OCI-LY3 (cell line): ENCODE data around the gene MSRB2.

Source experiments
- H2AFZ ChIP-seq: fragments of 200-600, 300-600 bp; shearing (Covaris generic); 2 replicates; pipeline ENCODE4 v1.6.0; 2014; ENCODE audit warnings: antibody characterized with exemption, low read depth, low read length
- H3K27ac ChIP-seq: fragments of 200-600, 300-600 bp; sonication (generic); 2 replicates; pipeline ENCODE4 v1.5.1; 2014; ENCODE audit warnings: mild to moderate bottlenecking, low read length, moderate library complexity, mixed read lengths
- H3K27me3 ChIP-seq: fragments of 200-600, 300-600 bp; sonication (generic); 2 replicates; pipeline ENCODE4 v1.6.1; 2014; ENCODE audit warnings: low read depth, low read length, mixed read lengths
- H3K36me3 ChIP-seq: fragments of 200-600, 300-600 bp; sonication (generic); replicated peaks from 2 replicates; pipeline ENCODE3; 2014; ENCODE audit warnings: low read depth, low read length, mixed read lengths
- H3K4me1 ChIP-seq: fragments of 300-600, 200-600 bp; sonication (generic); 2 replicates; pipeline ENCODE4 v1.6.1; 2014; ENCODE audit warnings: low read length, mixed read lengths
- H3K4me2 ChIP-seq: fragments of 200-600, 300-600 bp; sonication (generic); 2 replicates; pipeline ENCODE4 v1.6.1; 2014; ENCODE audit warnings: low read length, mixed read lengths
- H3K4me3 ChIP-seq: fragments of 300-600, 200-600 bp; sonication (generic); 2 replicates; pipeline ENCODE4 v1.5.1; 2014; ENCODE audit warnings: antibody characterized with exemption, mild to moderate bottlenecking, low read length, moderate library complexity
- H3K79me2 ChIP-seq: fragments of 300-600, 200-600 bp; shearing (Covaris generic); 2 replicates; pipeline ENCODE4 v1.6.1; 2014; ENCODE audit warnings: mild to moderate bottlenecking, low read length, mixed read lengths
- H3K9ac ChIP-seq: fragments of 300-600, 200-600 bp; shearing (Covaris generic); 2 replicates; pipeline ENCODE4 v1.6.0; 2014; ENCODE audit warnings: mild to moderate bottlenecking, low read length, moderate library complexity
- H3K9me3 ChIP-seq: fragments of 200-600, 300-600 bp; shearing (Covaris generic); 2 replicates; pipeline ENCODE4 v1.6.1; 2014; ENCODE audit warnings: low read length, mixed read lengths; ENCODE audit not compliant: insufficient read depth
- H4K20me1 ChIP-seq: fragments of 200-600, 300-600 bp; sonication (generic); 2 replicates; pipeline ENCODE4 v1.6.1; 2016; ENCODE audit warnings: low read length, mixed read lengths; ENCODE audit not compliant: insufficient read depth
- EZH2phosphoT487 ChIP-seq: fragments of 200-600 bp; shearing (Covaris generic); IDR thresholded peaks from 2 replicates; pipeline ENCODE4 v1.6.1; 2018; ENCODE audit warnings: antibody characterized with exemption, mixed run types, low read depth
- TF ChIP-seq, protein P1 (sequence below): fragments of 200-600, 300-600 bp; sonication (generic); IDR thresholded peaks from 2 replicates; pipeline ENCODE4 v1.5.1; 2014; ENCODE audit warnings: antibody characterized with exemption, low read length, low read depth

The MSRB2 gene

DNA sequence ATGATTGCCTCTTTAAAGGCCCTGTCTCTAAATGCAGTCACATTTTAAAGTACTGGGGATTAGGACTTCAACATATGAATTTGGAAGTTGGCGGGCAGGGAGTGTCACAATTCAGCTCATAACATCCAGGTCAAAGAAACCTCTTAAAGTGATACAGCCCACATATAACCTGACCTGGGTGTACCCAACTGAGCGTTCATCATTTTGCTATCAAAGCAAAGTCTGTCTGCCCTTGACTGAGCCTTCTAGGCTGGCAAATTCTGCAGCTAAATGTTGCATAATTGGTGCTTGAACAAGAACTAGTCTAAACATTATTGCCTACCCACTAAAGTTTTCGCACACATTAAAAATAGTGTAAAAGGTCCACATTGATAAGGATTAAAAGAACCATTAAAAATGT lies 3.7 kb downstream of the MSRB2 start:
- TF ChIP-seq, protein P1, sequence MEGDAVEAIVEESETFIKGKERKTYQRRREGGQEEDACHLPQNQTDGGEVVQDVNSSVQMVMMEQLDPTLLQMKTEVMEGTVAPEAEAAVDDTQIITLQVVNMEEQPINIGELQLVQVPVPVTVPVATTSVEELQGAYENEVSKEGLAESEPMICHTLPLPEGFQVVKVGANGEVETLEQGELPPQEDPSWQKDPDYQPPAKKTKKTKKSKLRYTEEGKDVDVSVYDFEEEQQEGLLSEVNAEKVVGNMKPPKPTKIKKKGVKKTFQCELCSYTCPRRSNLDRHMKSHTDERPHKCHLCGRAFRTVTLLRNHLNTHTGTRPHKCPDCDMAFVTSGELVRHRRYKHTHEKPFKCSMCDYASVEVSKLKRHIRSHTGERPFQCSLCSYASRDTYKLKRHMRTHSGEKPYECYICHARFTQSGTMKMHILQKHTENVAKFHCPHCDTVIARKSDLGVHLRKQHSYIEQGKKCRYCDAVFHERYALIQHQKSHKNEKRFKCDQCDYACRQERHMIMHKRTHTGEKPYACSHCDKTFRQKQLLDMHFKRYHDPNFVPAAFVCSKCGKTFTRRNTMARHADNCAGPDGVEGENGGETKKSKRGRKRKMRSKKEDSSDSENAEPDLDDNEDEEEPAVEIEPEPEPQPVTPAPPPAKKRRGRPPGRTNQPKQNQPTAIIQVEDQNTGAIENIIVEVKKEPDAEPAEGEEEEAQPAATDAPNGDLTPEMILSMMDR: no peak
- no peak for TF ChIP-seq EZH2phosphoT487
- no peak overlapping the region for H3K4me2 ChIP-seq
- H3K9me3 ChIP-seq: no peaks in the 10 kb centered on the region
- no peaks in the 10 kb centered on the region for H4K20me1 ChIP-seq
- H3K36me3 ChIP-seq: no peaks in the 10 kb centered on the region
- H3K27me3 ChIP-seq: no peaks in the 10 kb centered on the region
- peaks cover 11% of the 10 kb centered on the region for H3K79me2 ChIP-seq
- H3K9ac ChIP-seq: no peak overlapping the region
- H2AFZ ChIP-seq: no peak overlapping the region
- H3K4me3 ChIP-seq: no peak overlapping the region
- peaks cover 12% of the 10 kb centered on the region for H3K4me1 ChIP-seq
- no peak overlapping the region for H3K27ac ChIP-seq

DNA sequence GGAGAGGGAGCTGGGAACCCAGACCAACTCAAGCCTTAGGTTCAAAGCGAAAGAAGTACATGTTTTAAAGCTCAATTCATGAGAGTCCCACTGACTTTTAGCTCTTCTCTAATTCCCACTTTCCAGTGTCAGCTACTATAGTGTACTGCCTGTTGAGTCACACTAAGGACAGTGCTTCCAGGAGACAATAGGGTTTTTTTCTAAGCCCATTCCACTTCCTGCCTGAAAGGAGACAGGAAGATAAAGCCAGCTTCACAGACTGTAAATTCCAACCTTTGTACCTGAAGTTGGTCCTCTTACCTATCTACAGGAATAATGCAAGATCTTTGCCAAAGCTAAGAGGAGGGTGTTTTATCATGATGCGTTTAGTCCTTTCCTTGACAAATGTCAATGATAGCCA lies 4.4 kb downstream of the MSRB2 start:
- H4K20me1 ChIP-seq: no peaks in the 10 kb centered on the region
- TF ChIP-seq EZH2phosphoT487: no peak
- TF ChIP-seq, protein P1: no peak
- H3K79me2 ChIP-seq: peaks cover 11% of the 10 kb centered on the region
- H3K27me3 ChIP-seq: no peaks in the 10 kb centered on the region
- H2AFZ ChIP-seq: no peak overlapping the region
- peaks cover 12% of the 10 kb centered on the region for H3K4me1 ChIP-seq
- no peak overlapping the region for H3K27ac ChIP-seq
- H3K9me3 ChIP-seq: no peaks in the 10 kb centered on the region
- no peaks in the 10 kb centered on the region for H3K36me3 ChIP-seq
- H3K4me3 ChIP-seq: no peak overlapping the region
- H3K4me2 ChIP-seq: no peak overlapping the region
- H3K9ac ChIP-seq: no peak overlapping the region

DNA sequence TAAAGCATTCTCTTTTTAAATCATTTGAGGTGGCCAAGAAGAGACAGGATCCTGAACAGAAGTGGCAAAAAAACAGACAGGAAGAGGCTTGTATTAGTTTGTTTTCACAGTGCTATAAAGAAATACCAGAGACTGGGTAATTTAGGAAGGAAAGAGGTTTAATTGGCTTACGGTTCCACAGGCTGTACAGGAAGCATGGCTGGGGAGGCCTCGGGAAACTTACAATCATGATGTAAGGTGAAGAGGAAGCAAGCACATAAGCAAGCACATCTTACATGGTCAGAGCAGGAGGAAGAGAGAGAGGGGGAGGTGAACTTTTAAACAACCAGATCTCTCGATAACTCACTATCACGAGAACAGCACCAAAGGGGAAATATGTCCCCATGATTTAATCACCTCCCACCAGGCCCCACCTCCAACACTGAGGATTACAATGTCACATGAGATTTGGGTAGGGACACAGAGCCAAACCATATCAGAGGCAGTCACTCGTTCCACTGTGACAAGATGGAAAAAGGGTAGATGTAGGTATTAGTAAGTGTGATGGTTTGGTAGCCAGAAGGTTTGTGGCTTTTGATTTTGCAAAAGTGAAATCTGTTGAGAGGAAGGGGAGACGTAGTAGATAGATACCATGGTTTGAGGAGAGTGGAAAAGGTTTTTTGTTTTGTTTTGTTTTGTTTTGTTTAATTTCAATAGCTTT lies 5.1 kb downstream of the MSRB2 start:
- no peak overlapping the region for H3K4me3 ChIP-seq
- no peak overlapping the region for H2AFZ ChIP-seq
- no peaks in the 10 kb centered on the region for H3K9me3 ChIP-seq
- no peak for TF ChIP-seq EZH2phosphoT487
- TF ChIP-seq, protein P1: no peak
- H3K4me2 ChIP-seq: no peak overlapping the region
- no peak overlapping the region for H3K27ac ChIP-seq
- H3K79me2 ChIP-seq: peaks cover 11% of the 10 kb centered on the region
- no peaks in the 10 kb centered on the region for H3K36me3 ChIP-seq
- H3K27me3 ChIP-seq: no peaks in the 10 kb centered on the region
- no peaks in the 10 kb centered on the region for H4K20me1 ChIP-seq
- no peak overlapping the region for H3K9ac ChIP-seq
- H3K4me1 ChIP-seq: peaks cover 9% of the 10 kb centered on the region

DNA sequence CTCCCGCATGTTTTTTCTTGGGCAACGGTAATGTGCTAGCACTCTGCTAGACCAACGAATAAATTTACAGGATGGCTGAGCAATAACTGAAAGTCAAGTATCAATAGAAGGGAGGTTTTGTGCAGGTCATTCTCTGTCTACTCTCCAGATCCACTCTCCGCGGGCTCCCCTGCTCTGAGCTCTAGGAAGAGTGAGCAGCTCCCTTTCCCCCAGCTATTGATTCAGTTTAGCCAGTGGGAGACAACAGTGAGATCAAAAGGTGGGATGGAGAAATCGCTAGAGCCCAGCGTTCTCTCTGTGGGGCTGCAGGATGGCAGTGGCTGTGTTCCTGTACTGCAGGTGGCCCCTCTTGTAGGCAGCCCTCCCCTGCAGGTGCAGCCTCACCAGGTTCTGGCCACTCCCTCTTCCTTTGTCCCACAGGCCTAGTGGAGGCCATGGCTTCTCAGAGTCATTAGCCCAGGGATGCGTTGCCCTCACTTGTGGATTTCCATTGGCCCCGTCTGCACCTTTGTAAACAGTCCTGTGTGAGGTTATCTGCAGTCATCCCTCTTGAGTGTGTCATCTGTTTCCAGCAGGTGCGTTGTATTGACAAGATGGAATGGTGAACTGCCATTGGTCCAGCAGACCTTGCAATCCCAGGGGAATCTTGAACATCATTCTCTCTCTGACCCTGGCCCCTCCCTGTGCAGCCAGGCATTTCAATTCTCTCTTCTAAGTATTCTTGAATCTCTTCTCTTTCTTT lies 11.1 kb downstream of the MSRB2 start:
- no peak overlapping the region for H2AFZ ChIP-seq
- no peaks in the 10 kb centered on the region for H3K9me3 ChIP-seq
- no peak overlapping the region for H3K4me2 ChIP-seq
- no peak overlapping the region for H3K9ac ChIP-seq
- no peaks in the 10 kb centered on the region for H3K79me2 ChIP-seq
- H3K27ac ChIP-seq: no peak overlapping the region
- no peaks in the 10 kb centered on the region for H3K36me3 ChIP-seq
- no peak for TF ChIP-seq EZH2phosphoT487
- TF ChIP-seq, protein P1: no peak
- no peak overlapping the region for H3K4me3 ChIP-seq
- no peaks in the 10 kb centered on the region for H4K20me1 ChIP-seq
- H3K27me3 ChIP-seq: no peaks in the 10 kb centered on the region
- H3K4me1 ChIP-seq: no peaks in the 10 kb centered on the region
